ENCODE results near the gene ZEB2. TPM values are rescaled to one million over a fixed set of nuclear protein-coding genes. Genes with fewer than 3 reads are reported as not detected.

The ZEB2 gene
- total RNA-seq, 4 donors from 2014 or later = 168 to 344 (median 251) TPM

DNA sequence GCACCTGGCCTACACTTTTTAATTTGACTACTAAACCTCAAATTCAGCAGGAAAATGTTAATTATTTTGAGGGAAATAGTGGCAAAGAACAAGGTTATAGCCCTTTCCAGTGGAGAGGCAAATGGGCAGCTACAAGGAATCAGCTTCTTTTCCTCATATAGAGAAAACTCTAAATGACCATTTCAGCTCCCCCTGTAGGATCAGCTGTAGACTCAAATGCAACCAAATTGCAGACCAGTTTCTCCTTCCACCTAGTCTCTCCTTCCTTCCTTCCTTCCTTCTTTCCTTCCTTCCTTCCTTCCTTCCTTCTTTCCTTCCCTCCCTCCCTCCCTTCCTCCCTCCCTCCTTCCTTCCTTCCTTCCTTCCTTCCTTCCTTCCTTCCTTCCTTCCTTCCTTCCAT, 158.2 kb downstream of the ZEB2 start:
- ATAC-seq (ENCODE audit: low FRiP score) = no peak
- no peak for DNase-seq (ENCODE audit: low spot score)
- TF ChIP-seq, protein P1, sequence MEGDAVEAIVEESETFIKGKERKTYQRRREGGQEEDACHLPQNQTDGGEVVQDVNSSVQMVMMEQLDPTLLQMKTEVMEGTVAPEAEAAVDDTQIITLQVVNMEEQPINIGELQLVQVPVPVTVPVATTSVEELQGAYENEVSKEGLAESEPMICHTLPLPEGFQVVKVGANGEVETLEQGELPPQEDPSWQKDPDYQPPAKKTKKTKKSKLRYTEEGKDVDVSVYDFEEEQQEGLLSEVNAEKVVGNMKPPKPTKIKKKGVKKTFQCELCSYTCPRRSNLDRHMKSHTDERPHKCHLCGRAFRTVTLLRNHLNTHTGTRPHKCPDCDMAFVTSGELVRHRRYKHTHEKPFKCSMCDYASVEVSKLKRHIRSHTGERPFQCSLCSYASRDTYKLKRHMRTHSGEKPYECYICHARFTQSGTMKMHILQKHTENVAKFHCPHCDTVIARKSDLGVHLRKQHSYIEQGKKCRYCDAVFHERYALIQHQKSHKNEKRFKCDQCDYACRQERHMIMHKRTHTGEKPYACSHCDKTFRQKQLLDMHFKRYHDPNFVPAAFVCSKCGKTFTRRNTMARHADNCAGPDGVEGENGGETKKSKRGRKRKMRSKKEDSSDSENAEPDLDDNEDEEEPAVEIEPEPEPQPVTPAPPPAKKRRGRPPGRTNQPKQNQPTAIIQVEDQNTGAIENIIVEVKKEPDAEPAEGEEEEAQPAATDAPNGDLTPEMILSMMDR (IDR thresholded peaks at IDR 0.05) = no peak

DNA sequence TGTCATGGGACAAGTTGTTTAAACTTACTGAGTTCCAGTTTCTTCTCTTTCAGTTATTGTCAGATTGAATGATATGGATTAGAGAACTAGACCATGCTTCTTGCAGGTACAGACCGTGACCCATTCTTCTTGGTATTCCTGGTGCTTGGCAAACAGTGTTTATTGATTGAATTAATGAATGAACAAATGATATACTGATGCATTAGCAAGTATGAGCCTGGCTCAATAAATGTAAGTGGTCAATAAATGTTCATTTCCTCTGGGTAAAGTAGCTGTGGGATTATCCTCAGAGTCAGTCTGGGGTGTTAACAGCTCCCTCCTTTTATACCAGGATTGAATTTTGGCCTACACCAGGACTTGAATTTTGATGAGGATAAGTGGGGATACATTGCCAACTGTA, 160.2 kb downstream of the ZEB2 start:
- TF ChIP-seq, protein P1 (IDR thresholded peaks at IDR 0.05) = no peak
- no peak for ATAC-seq (ENCODE audit: low FRiP score)
- no peak for DNase-seq (ENCODE audit: low spot score)

DNA sequence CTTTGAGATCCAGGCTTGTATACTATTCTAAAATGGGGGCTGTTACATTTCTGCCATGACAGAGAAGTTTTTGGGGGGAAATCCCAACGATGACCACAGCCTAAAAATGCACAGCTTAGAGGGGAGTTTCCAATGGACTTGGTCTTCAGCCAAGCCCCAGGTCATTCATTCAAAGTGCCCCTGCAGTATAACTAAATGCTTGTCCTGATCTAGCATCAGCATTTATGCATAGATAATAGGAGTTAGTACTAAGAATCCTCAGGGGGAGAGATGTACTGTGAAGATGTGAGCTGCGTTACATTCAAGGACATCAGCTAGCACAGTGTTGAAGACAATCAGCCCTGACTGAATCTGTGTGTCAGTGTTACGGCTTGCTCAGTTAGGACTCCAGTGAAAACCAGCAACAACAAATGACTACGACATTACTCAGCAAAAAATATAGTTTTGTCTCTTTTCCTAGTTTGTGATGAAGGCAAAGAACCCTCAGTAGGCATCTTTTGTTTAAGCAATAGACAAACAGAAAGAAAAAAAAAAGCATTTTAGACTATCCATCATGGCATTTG, 160.9 kb downstream of the ZEB2 start:
- DNase-seq (ENCODE audit: low spot score) (no peak), ATAC-seq (ENCODE audit: low FRiP score) (no peak)
- TF ChIP-seq, protein P1 (IDR thresholded peaks at IDR 0.05) = no peak

DNA sequence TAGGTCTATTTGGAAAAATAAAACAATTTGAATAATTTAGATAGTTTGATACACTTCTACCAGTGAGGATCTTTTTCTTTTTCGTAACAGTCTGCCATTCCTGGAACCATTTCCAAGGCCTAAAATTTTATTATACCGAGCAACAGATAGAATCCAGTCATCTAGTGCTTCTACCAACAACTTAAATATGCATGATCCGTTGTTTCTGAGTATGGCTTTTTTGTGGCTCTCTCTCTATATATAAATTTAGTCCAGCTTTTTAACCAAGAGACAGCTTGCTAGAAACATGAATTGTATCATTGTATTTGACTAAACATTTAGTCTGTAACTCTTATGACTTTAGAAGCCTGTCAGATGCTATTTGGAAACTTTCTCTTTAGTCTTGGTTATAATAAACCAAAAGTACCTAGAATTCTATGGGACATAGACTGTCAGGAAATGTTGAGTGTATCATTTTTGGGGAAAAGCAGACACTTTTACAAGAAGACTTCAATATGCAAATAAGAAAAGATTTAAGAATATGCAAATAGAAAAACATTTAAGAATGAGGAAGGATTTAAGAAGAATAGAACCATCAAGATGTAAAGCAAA, 161.4 kb downstream of the ZEB2 start:
- no peak for ATAC-seq (ENCODE audit: low FRiP score)
- TF ChIP-seq, protein P1 (IDR thresholded peaks at IDR 0.05) = no peak
- DNase-seq (ENCODE audit: low spot score) = no peak

DNA sequence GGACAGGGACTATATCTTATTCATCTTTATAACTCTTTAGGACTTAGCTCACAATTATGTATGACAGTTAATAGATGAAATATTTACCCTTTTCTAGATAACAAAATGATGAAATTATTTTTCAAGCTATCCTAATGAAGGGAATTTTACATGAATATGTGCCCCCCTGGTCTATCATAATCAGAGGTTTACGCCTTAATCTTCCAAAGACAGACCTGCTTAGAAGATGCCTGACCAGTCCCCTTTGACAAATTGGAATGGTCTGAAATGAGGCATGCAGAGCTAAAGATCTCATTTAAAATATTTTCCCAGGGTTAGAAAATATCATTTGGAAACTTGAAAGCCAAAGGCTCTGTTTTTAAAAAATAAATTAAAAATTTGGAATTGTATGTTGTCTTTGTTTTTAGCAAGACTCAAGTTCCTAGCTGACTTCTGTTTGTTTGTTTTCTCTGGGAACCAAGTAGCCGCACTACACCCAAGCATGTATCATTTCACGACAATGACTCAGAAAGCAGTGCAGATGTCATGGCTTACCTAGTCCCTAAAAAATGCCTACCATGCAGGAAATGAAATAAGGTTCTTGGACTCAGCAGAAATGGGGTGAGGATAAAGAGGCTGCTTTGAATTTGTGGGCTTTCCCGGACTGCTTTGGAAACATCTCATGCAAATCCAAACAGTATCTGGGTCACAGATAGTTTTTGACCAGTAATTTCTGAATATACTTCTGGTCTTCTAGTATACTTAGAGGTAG, 162.1 kb downstream of the ZEB2 start:
- DNase-seq (ENCODE audit: low spot score) = no peak
- peak; percentile 58 for ATAC-seq (ENCODE audit: low FRiP score)
- TF ChIP-seq, protein P1 (IDR thresholded peaks at IDR 0.05) = no peak

DNA sequence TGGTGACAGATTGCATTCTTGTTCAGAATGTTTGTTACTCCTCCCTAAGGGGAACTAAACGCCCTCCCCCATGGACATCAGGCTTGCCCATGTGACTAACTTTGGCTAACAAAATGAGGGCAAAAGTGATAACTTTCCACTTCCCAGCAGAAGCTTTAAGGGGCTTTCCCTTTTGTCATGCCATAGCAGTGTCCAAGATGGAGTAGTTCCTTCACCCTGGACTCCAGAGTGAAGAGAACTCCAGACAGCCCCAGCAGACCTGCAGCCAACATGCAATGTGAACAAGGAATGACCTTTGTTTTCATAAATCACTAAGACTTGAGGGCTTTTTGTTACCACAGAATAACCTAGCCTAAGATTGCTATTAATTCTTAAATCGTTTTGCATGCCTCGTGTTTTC, 163.5 kb downstream of the ZEB2 start:
- DNase-seq (ENCODE audit: low spot score) (no peak), ATAC-seq (ENCODE audit: low FRiP score) (peak; percentile 33)
- TF ChIP-seq, protein P1 (IDR thresholded peaks at IDR 0.05) = no peak

Measured in omental fat pad (tissue), 4 donors.